VCaP (cell line): ENCODE measurements around the gene P3R3URF.

Experiments used
- H3K27ac ChIP-seq: fragments of 450-650 bp; 2 replicates; pipeline ENCODE4 v1.5.1; 2017
- CTCF ChIP-seq: fragments of 450-650 bp; conservative IDR thresholded peaks from 2 replicates; pipeline ENCODE4 v1.5.1; 2017; ENCODE audit warnings: mild to moderate bottlenecking, moderate library complexity

Gene P3R3URF

DNA sequence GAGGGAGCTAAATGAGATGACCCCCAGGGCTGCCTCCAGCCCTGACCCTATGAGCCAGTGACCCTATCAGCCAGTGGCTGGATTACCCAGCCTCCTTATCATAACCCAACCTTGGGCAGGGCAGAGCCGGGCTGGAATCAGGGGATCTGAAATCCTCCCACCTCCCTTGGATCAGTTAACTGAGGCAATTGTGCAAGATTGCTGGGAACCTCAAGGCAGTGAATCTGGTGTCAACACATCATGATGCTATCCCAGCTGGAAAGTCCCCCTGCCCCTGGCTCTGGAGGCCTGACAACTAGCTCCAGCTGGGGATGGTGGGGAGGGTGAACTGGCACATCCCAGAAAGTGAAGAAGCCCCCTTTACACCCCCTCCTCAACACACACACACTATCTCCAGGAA lies 7.8 kb downstream of the P3R3URF start:
- no peak for TF ChIP-seq CTCF

GRCh38 chr1:46166521-46167462 lies 9.5 kb downstream of the P3R3URF start:
- no peak for TF ChIP-seq CTCF

More for the DNA sequence above, 7.8 kb downstream of the P3R3URF start:
- no peak overlapping the region for H3K27ac ChIP-seq

GRCh38 chr1:46160212-46160611 lies 16.1 kb downstream of the P3R3URF start:
- no peak overlapping the region for H3K27ac ChIP-seq
- no peak for TF ChIP-seq CTCF

More at GRCh38 chr1:46166521-46167462, 9.5 kb downstream of the P3R3URF start:
- H3K27ac ChIP-seq: no peak overlapping the region

- H3K27ac ChIP-seq: no peak overlapping the region
- TF ChIP-seq CTCF: no peak
Measured at GRCh38 chr1:46159516-46159915, 16.8 kb downstream of the P3R3URF start.

DNA sequence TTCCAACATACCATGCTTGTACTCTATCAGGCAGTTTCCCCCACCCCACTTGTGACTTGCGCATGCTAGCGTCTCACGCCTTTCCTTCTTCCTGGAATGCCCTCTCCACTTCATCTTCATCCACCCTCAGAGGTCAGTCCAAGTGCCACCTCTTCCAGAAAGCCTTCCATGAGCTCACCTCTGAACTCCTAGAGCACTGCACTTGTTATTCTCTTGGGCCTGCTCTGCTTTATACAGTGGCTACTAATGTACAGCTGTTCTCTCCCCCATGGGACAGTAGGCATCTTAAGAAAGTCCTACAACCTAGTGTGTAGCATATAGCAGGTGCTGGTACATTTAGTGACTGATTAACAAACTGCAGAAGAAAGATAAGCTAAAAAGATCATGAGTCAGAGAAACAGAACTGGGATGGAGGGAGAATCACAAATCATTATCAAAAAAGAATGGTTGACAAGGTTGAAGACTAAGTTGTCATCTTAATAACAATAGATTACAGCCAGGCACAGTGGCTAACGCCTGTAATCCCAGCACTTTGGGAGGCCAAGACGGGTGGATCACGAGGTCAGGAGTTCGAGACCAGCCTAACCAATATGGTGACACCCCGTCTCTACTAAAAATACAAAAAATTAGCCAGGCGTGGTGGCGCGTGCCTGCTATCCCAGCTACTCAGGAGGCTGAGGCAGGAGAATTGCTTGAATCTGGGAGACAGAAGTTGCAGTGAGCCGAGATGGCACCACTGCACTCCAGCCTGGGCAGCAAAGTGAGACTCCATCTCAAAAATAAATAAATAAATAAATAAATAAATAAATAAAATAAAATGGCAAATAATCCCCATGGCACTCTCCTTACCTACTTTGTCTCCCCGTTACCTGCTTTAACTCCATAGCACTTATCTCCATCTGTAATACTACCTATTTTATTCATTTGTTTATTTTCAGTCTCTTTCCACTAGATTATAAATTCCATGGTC lies 17.7 kb downstream of the P3R3URF start:
- no peak overlapping the region for H3K27ac ChIP-seq
- no peak for TF ChIP-seq CTCF

GRCh38 chr1:46157916-46158311 lies 18.4 kb downstream of the P3R3URF start:
- H3K27ac ChIP-seq: no peak overlapping the region
- no peak for TF ChIP-seq CTCF

GRCh38 chr1:46153732-46154131 lies 22.6 kb downstream of the P3R3URF start:
- no peak for TF ChIP-seq CTCF
- H3K27ac ChIP-seq: no peak overlapping the region
